Body of pancreas (tissue), 4 donors: ENCODE measurements around the gene TSG101.

Source experiments
- CTCF ChIP-seq, 7 experiments: fragments of 450-650 bp in 4 of 7; fragments of 200-600 bp in 3 of 7; sonication (generic) in 3 of 7; IDR thresholded peaks; one replicate each; pipeline ENCODE4 v1.5.1; 2016 to 2019; ENCODE audit warnings: antibody characterized with exemption in 7 of 7
- POLR2A ChIP-seq, 3 donors: fragments of 450-650 bp; IDR thresholded peaks; one replicate each; pipeline ENCODE4 v1.6.1; 2016; ENCODE audit warnings: antibody characterized with exemption in 3 of 3, mild to moderate bottlenecking in 2 of 3

- TF ChIP-seq CTCF (IDR thresholded peaks at IDR 0.05) (no peak), POLR2A (IDR thresholded peaks at IDR 0.05) (no peak)
Measured at GRCh38 chr11:18575361-18575760, 48.6 kb upstream of the TSG101 start.
